Measurements from ENCODE around the gene HS3ST5.

HS3ST5 gene

GRCh38 chr6:114133816-114134215 lies 209.0 kb downstream of the HS3ST5 start:
- no peak for DNase-seq (ENCODE audit: insufficient read length, low spot score)
- TF ChIP-seq POLR2A (IDR thresholded peaks at IDR 0.05; ENCODE audit: low read depth, low read length) (no peak), PAX5 (IDR thresholded peaks at IDR 0.05; ENCODE audit: insufficient read depth, low read length, severe bottlenecking) (no peak), POU2F2 (IDR thresholded peaks at IDR 0.05; ENCODE audit: low read depth, low read length) (no peak), SPI1 (IDR thresholded peaks at IDR 0.05; ENCODE audit: low read depth, low read length) (no peak), POLR2AphosphoS5 (IDR thresholded peaks at IDR 0.05; ENCODE audit: low read depth, low read length) (no peak), TAF1 (IDR thresholded peaks at IDR 0.05; ENCODE audit: low read depth, low read length) (no peak)
- no peak for FAIRE-seq

DNA sequence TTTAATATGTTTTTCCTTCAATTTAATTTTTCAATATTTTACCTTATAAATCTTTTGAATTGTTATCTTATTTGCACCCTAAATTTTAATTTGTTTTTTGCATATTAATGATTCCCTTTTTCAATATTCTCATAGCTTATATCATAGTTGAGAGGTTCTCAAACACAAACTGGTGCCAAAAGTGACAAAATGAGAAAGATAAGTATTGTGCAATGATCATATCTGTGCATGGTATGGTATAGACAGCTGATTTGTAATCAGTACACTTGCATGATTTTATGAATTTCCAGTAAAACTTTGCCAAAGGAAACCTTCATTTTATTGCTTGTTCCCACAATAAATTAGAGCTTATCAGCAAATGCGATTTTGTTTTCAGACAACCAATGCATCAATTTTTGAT lies 210.9 kb downstream of the HS3ST5 start:
- TF ChIP-seq POU2F2 (IDR thresholded peaks at IDR 0.05; ENCODE audit: low read depth, low read length): no peak
- no peak for FAIRE-seq
- no peak for DNase-seq (ENCODE audit: insufficient read length, low spot score)

GRCh38 chr6:114125576-114125975 lies 217.2 kb downstream of the HS3ST5 start:
- no peak for DNase-seq (ENCODE audit: insufficient read length, low spot score)
- no peak for FAIRE-seq
- TF ChIP-seq POLR2AphosphoS5 (IDR thresholded peaks at IDR 0.05; ENCODE audit: low read depth, low read length) (no peak), POLR2A (IDR thresholded peaks at IDR 0.05; ENCODE audit: low read depth, low read length) (no peak), PAX5 (IDR thresholded peaks at IDR 0.05; ENCODE audit: insufficient read depth, low read length, severe bottlenecking) (no peak), TAF1 (IDR thresholded peaks at IDR 0.05; ENCODE audit: low read depth, low read length) (no peak), POU2F2 (IDR thresholded peaks at IDR 0.05; ENCODE audit: low read depth, low read length) (no peak), SPI1 (IDR thresholded peaks at IDR 0.05; ENCODE audit: low read depth, low read length) (no peak)

GRCh38 chr6:114121913-114122662 lies 220.7 kb downstream of the HS3ST5 start:
- FAIRE-seq: no peak
- DNase-seq (ENCODE audit: insufficient read length, low spot score): no peak
- TF ChIP-seq POU2F2 (IDR thresholded peaks at IDR 0.05; ENCODE audit: low read depth, low read length) (no peak), POLR2AphosphoS5 (IDR thresholded peaks at IDR 0.05; ENCODE audit: low read depth, low read length) (no peak)

DNA sequence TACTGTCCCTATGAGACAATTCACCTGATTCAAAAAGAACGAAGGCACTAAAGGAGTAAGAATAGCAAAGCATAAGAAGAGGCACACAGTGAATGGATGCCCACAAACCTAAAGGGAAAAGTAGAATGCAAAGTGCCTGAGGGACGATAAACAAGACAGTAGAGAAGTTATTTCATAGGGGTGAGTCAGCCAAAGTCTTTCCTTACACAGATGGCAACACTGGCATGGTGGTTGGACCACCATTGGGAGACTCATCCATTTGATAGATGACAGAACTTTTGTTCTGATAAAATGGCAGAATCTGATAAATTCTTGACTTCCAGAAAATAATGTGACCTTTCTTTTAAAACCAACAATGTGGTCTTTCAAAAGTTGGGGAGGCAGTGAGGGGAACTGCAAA lies 223.8 kb downstream of the HS3ST5 start:
- no peak for DNase-seq (ENCODE audit: insufficient read length, low spot score)
- FAIRE-seq: no peak
- TF ChIP-seq TAF1 (IDR thresholded peaks at IDR 0.05; ENCODE audit: low read depth, low read length) (no peak), POLR2AphosphoS5 (IDR thresholded peaks at IDR 0.05; ENCODE audit: low read depth, low read length) (no peak), POLR2A (IDR thresholded peaks at IDR 0.05; ENCODE audit: low read depth, low read length) (no peak), SPI1 (IDR thresholded peaks at IDR 0.05; ENCODE audit: low read depth, low read length) (no peak), PAX5 (IDR thresholded peaks at IDR 0.05; ENCODE audit: insufficient read depth, low read length, severe bottlenecking) (no peak), POU2F2 (IDR thresholded peaks at IDR 0.05; ENCODE audit: low read depth, low read length) (no peak)

- DNase-seq (ENCODE audit: insufficient read length, low spot score) (no peak), FAIRE-seq (no peak)
- TF ChIP-seq POLR2AphosphoS5 (IDR thresholded peaks at IDR 0.05; ENCODE audit: low read depth, low read length) (no peak), POU2F2 (IDR thresholded peaks at IDR 0.05; ENCODE audit: low read depth, low read length) (no peak), SPI1 (IDR thresholded peaks at IDR 0.05; ENCODE audit: low read depth, low read length) (no peak), PAX5 (IDR thresholded peaks at IDR 0.05; ENCODE audit: insufficient read depth, low read length, severe bottlenecking) (no peak), TAF1 (IDR thresholded peaks at IDR 0.05; ENCODE audit: low read depth, low read length) (no peak), POLR2A (IDR thresholded peaks at IDR 0.05; ENCODE audit: low read depth, low read length) (no peak)
Measured at GRCh38 chr6:114115652-114116051, 227.2 kb downstream of the HS3ST5 start.

GRCh38 chr6:114108119-114109002 lies 234.5 kb downstream of the HS3ST5 start:
- FAIRE-seq (peak; percentile 54), DNase-seq (ENCODE audit: insufficient read length, low spot score) (no peak)
- TF ChIP-seq TAF1 (IDR thresholded peaks at IDR 0.05; ENCODE audit: low read depth, low read length) (no peak), POLR2AphosphoS5 (IDR thresholded peaks at IDR 0.05; ENCODE audit: low read depth, low read length) (no peak), SPI1 (IDR thresholded peaks at IDR 0.05; ENCODE audit: low read depth, low read length) (no peak), POLR2A (IDR thresholded peaks at IDR 0.05; ENCODE audit: low read depth, low read length) (no peak), POU2F2 (IDR thresholded peaks at IDR 0.05; ENCODE audit: low read depth, low read length) (no peak), PAX5 (IDR thresholded peaks at IDR 0.05; ENCODE audit: insufficient read depth, low read length, severe bottlenecking) (no peak)

DNA sequence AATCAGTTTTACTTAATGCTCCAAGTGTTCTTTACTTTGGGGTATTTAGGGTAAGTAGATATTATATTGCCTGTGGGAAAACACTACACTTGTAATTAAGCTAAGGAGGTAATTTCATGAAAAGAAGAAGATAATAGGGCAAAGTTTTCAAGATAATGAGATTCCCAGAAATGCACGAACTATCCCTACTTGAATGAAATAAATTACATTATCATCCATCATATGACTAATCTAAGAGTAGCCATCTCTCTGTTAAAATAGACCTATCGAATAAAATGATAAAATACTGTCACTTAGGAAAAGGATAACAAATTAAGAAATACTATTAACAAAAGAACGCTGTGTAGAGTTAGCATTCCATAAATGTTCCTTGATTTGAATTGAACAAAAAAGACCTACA lies 236.8 kb downstream of the HS3ST5 start:
- TF ChIP-seq PAX5 (IDR thresholded peaks at IDR 0.05; ENCODE audit: insufficient read depth, low read length, severe bottlenecking) (no peak), TAF1 (IDR thresholded peaks at IDR 0.05; ENCODE audit: low read depth, low read length) (no peak), SPI1 (IDR thresholded peaks at IDR 0.05; ENCODE audit: low read depth, low read length) (no peak), POU2F2 (IDR thresholded peaks at IDR 0.05; ENCODE audit: low read depth, low read length) (no peak), POLR2AphosphoS5 (IDR thresholded peaks at IDR 0.05; ENCODE audit: low read depth, low read length) (no peak), POLR2A (IDR thresholded peaks at IDR 0.05; ENCODE audit: low read depth, low read length) (no peak)
- FAIRE-seq (no peak), DNase-seq (ENCODE audit: insufficient read length, low spot score) (no peak)

- no peak for TF ChIP-seq PAX5 (IDR thresholded peaks at IDR 0.05; ENCODE audit: insufficient read depth, low read length, severe bottlenecking)
- no peak for TF ChIP-seq POU2F2 (IDR thresholded peaks at IDR 0.05; ENCODE audit: low read depth, low read length)
- FAIRE-seq (no peak), DNase-seq (ENCODE audit: insufficient read length, low spot score) (no peak)
Measured at GRCh38 chr6:114101255-114101654, 241.6 kb downstream of the HS3ST5 start.
